Endodermal cell (in vitro differentiated cells): ENCODE data around the gene DTL. TPM values are rescaled to one million over a fixed set of nuclear protein-coding genes. Genes with fewer than 3 reads are reported as not detected.

Source experiments
- DNase-seq: peaks from one replicate; pipeline ENCODE4 v3.0.0-alpha.2; 2017
- H3K27ac ChIP-seq: 2 replicates; pipeline ENCODE4 v1.5.1; 2013; ENCODE audit warnings: mild to moderate bottlenecking, low read depth, low read length, moderate library complexity
- H3K27me3 ChIP-seq: 2 replicates; pipeline ENCODE4 v1.6.1; 2013; ENCODE audit warnings: mild to moderate bottlenecking, low read length, moderate library complexity; ENCODE audit not compliant: insufficient read depth, control insufficient read depth, poor library complexity, severe bottlenecking
- H3K36me3 ChIP-seq: 2 replicates; pipeline ENCODE4 v1.7.0; 2013; ENCODE audit warnings: mild to moderate bottlenecking, low read length, moderate library complexity; ENCODE audit not compliant: control insufficient read depth, insufficient read depth
- H3K4me1 ChIP-seq: one replicate; pipeline ENCODE4 v1.7.0; 2013; ENCODE audit warnings: low read length; ENCODE audit not compliant: control insufficient read depth, insufficient read depth
- H3K4me3 ChIP-seq: 2 replicates; pipeline ENCODE4 v1.5.1; 2013; ENCODE audit warnings: mild to moderate bottlenecking, low read length, moderate library complexity
- H3K9ac ChIP-seq: 2 replicates; pipeline ENCODE4 v1.6.1; 2013; ENCODE audit warnings: mild to moderate bottlenecking, low read length, moderate library complexity; ENCODE audit not compliant: poor library complexity, severe bottlenecking; ENCODE audit errors: extremely low read depth
- H3K9me3 ChIP-seq: 2 replicates; pipeline ENCODE4 v1.6.1; 2013; ENCODE audit warnings: mild to moderate bottlenecking, low read length, moderate library complexity; ENCODE audit not compliant: control insufficient read depth
- H3K27ac Mint-ChIP-seq: 2 replicates; pipeline ENCODE4 v1.8.0; 2020; ENCODE audit warnings: mixed read lengths
- H3K27me3 Mint-ChIP-seq: 2 replicates; pipeline ENCODE4 v1.8.0; 2021; ENCODE audit warnings: mild to moderate bottlenecking, mixed read lengths; ENCODE audit not compliant: insufficient read depth
- H3K36me3 Mint-ChIP-seq: 2 replicates; pipeline ENCODE4 v1.8.0; 2020; ENCODE audit warnings: low read depth, mixed read lengths
- H3K4me1 Mint-ChIP-seq: 2 replicates; pipeline ENCODE4 v1.8.0; 2020; ENCODE audit warnings: mixed read lengths
- H3K4me3 Mint-ChIP-seq: 2 replicates; pipeline ENCODE4 v1.8.0; 2020; ENCODE audit warnings: mild to moderate bottlenecking, moderate library complexity, mixed read lengths
- H3K9me3 Mint-ChIP-seq: 2 replicates; pipeline ENCODE4 v1.8.0; 2020; ENCODE audit warnings: mild to moderate bottlenecking, mixed read lengths
- CTCF ChIP-seq: fragments of 200-600 bp; sonication (generic); conservative IDR thresholded peaks from 2 replicates; pipeline ENCODE4 v1.5.0; 2021; ENCODE audit warnings: antibody characterized with exemption, mild to moderate bottlenecking
- WGBS, 2 experiments: methylation state at CpG; one replicate each; pipeline versions ENCODE4 v1.1.5 to v1.1.7; 2013; ENCODE audit warnings: missing lambda C conversion rate in 2 of 2, mixed read lengths in 1 of 2; ENCODE audit not compliant: insufficient coverage in 1 of 2, insufficient read length in 1 of 2; 5-methylcytosine and 5-hydroxymethylcytosine counted together
- total RNA-seq, 2 donors: library from RNA; stranded (reverse); fragmentation: NEBNext Ultra II Directional in 1 of 2; extraction: Animal tissue kit (Norgen Biotek cat#: 25700) in 1 of 2; gene quantifications; 2 replicates in 1 of 2; 3 replicates in 1 of 2; pipeline ENCODE4 v1.2.1, GENCODE V29; 2021

Gene DTL
- total RNA-seq, 2 donors from 2014 or later, result 45.5 to 73.8 TPM

GRCh38 chr1:212127221-212127620 lies 91.7 kb downstream of the DTL start:
- peaks cover 15% of the 10 kb centered on the region for H3K4me1 Mint-ChIP-seq
- no peaks in the 10 kb centered on the region for H3K36me3 Mint-ChIP-seq
- DNase-seq, result peak; percentile 64
- no peak for TF ChIP-seq CTCF
- Histone ChIP-seq H3K9me3 (no peaks in the 10 kb centered on the region), H3K4me3 (no peak overlapping the region), H3K9ac (no peak overlapping the region), H3K4me1 (no peaks in the 10 kb centered on the region), H3K36me3 (no peaks in the 10 kb centered on the region), H3K27ac (peak overlapping the region; percentile 58), H3K27me3 (no peaks in the 10 kb centered on the region)
- H3K27me3 Mint-ChIP-seq, result no peaks in the 10 kb centered on the region
- no peaks in the 10 kb centered on the region for H3K9me3 Mint-ChIP-seq
- H3K4me3 Mint-ChIP-seq, result no peak overlapping the region
- H3K27ac Mint-ChIP-seq, result no peak overlapping the region
- WGBS, 2 experiments, result 52 to 74% methylated on average over 2 to 4 of the region's 4 CpGs

GRCh38 chr1:212129781-212130180 lies 94.2 kb downstream of the DTL start:
- Mint-ChIP-seq H3K4me3 (no peak overlapping the region), H3K36me3 (peaks cover 4% of the 10 kb centered on the region)
- WGBS, 2 experiments, result 85 to 92% methylated on average over 6 of the region's 6 CpGs

GRCh38 chr1:212132025-212132424 lies 96.5 kb downstream of the DTL start:
- no peak for DNase-seq
- Histone ChIP-seq H3K27me3 (no peaks in the 10 kb centered on the region), H3K4me3 (no peak overlapping the region), H3K27ac (no peak overlapping the region), H3K36me3 (no peaks in the 10 kb centered on the region), H3K9me3 (peaks cover 14% of the 10 kb centered on the region), H3K4me1 (no peaks in the 10 kb centered on the region), H3K9ac (no peak overlapping the region)
- H3K9me3 Mint-ChIP-seq, result peaks cover 13% of the 10 kb centered on the region
- H3K27me3 Mint-ChIP-seq, result no peaks in the 10 kb centered on the region
- no peak overlapping the region for H3K4me3 Mint-ChIP-seq
- WGBS, 2 experiments, result 93 to 100% methylated on average over 1 of the region's 1 CpG
- H3K36me3 Mint-ChIP-seq, result peaks cover 9% of the 10 kb centered on the region
- no peak for TF ChIP-seq CTCF
- H3K27ac Mint-ChIP-seq, result no peak overlapping the region
- peaks cover 13% of the 10 kb centered on the region for H3K4me1 Mint-ChIP-seq

More at GRCh38 chr1:212129781-212130180, 94.2 kb downstream of the DTL start:
- Histone ChIP-seq H3K9ac (no peak overlapping the region), H3K9me3 (peaks cover 5% of the 10 kb centered on the region), H3K36me3 (no peaks in the 10 kb centered on the region), H3K4me1 (no peaks in the 10 kb centered on the region), H3K27me3 (no peaks in the 10 kb centered on the region), H3K27ac (no peak overlapping the region), H3K4me3 (no peak overlapping the region)
- H3K9me3 Mint-ChIP-seq, result peaks cover 5% of the 10 kb centered on the region
- no peak for TF ChIP-seq CTCF
- H3K4me1 Mint-ChIP-seq, result peaks cover 15% of the 10 kb centered on the region
- no peak for DNase-seq
- no peak overlapping the region for H3K27ac Mint-ChIP-seq
- H3K27me3 Mint-ChIP-seq, result no peaks in the 10 kb centered on the region
